Astrocyte of the cerebellum (primary cell): ENCODE results near the gene ING2.

ENCODE experiments used
- DNase-seq: peaks from one replicate; pipeline ENCODE4 v3.0.0-alpha.2; 2011; ENCODE audit warnings: low read depth
- H3K4me3 ChIP-seq: 2 replicates; pipeline ENCODE4 v1.5.1; 2011; ENCODE audit warnings: mild to moderate bottlenecking, low read depth, low read length, moderate library complexity
- in situ Hi-C: cut with HindIII; loops from 2 replicates; pipeline ENCODE4 v1.10.0; 2017; ENCODE audit warnings: low sequenced_read_pairs
- TF ChIP-seq, protein P1 (sequence below): IDR thresholded peaks from 2 replicates; pipeline ENCODE4 v1.5.1; 2012; ENCODE audit warnings: low read length, low read depth, moderate library complexity, mild to moderate bottlenecking; ENCODE audit errors: missing control alignments

Gene ING2

DNA sequence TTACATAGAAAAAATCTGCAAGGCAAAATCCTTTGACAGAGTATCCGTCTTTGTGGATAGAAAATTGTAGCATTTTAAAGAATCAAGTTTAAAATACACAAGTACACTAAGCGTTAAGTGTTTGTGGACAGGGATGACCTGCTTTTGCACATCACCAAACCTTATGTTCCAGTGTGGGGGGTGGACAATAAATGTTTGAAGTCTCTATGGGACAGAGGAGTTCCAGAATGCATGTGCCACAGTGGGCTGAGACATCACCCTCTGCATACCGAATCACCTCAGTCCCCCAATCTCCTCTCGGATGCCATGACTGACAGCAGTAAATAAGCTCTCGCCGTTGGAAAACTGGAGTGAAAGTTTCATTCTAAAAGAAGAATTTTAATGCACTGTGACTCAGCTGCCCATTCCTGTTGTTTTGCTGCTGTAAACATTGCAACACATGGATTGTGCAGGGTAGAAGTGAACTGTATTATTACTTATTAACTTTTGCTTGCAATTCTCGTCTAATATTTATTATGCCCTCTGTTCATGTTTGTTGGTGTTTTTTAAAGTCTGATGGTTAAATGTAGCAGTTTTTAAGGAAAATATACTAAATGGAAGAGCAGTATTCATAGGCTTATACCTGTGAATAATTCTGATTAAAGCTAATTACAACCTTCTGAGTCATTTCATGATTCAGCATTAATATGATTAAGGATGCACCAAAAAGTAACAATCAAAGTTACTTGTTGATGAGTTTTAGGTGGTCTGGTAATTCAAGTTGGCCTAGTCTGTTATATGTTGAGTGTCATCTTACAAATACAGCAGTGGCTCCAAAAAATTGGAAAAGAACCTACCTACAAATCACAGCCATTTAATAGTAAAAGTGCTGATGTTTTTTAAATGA is 36.4 kb upstream of the ING2 start:
- in situ Hi-C loops = no loop called here
- TF ChIP-seq, protein P1, sequence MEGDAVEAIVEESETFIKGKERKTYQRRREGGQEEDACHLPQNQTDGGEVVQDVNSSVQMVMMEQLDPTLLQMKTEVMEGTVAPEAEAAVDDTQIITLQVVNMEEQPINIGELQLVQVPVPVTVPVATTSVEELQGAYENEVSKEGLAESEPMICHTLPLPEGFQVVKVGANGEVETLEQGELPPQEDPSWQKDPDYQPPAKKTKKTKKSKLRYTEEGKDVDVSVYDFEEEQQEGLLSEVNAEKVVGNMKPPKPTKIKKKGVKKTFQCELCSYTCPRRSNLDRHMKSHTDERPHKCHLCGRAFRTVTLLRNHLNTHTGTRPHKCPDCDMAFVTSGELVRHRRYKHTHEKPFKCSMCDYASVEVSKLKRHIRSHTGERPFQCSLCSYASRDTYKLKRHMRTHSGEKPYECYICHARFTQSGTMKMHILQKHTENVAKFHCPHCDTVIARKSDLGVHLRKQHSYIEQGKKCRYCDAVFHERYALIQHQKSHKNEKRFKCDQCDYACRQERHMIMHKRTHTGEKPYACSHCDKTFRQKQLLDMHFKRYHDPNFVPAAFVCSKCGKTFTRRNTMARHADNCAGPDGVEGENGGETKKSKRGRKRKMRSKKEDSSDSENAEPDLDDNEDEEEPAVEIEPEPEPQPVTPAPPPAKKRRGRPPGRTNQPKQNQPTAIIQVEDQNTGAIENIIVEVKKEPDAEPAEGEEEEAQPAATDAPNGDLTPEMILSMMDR = no peak
- no peak overlapping the region for H3K4me3 ChIP-seq
- DNase-seq = no peak

DNA sequence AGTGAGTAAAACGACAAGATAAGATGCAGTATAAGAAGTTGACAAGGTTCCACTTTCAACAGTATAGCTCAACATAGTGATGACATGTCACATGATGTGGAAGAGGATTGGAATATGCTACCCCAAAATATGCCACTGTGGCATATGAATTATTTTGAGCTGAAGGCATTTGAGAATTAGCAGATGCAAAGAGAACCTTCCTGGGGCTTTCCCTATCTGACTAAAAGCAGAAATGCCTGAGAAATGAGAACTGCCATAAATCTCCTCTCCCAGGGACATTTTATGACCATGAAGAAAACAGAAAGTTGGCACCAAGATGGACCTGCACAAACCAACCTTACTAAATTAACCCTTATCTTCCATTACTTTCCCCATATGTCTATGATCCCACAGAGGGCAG is 35.6 kb upstream of the ING2 start:
- TF ChIP-seq, protein P1 = no peak
- H3K4me3 ChIP-seq = no peak overlapping the region
- DNase-seq = no peak
- in situ Hi-C loops = no loop called here

DNA sequence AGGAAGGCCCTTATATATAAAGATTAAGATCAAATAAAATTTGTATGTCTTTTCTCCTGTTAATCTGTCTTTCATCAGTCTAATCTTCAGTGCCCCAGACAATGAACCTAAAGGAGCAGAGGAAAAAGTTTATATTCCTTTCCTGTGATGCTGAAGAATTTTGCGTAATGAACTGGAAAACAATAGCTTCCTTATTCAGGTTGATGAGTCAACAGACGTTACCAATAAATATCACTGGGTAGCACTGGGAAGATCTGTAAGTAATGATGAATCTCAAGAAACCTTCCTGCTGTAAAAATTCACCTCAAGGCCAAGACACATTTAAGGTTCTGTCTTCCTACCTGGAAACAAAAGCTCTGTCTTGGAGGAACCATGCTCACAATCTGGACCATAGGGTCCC is 34.9 kb upstream of the ING2 start:
- in situ Hi-C loops = no loop called here
- no peak overlapping the region for H3K4me3 ChIP-seq
- no peak for DNase-seq
- TF ChIP-seq, protein P1 = no peak

DNA sequence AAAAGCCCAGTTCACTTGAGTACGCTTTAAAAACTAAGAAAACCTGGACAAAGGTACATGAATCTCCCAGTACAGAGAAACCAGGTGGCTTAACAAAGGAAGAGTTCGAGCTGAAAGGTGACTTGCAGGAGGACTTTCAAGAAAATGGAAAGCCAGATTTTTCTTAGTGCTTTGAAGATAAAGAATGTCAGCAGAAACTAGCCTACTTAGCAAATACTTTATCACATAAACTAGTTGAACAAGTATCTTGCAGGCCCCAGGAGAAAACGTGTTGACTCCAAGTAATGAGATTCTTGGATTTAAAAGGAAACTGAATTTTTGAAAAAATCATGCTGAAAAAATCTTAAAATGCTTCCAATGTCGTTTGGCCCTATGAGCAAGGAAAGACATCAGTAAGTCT is 34.0 kb upstream of the ING2 start:
- DNase-seq = no peak
- TF ChIP-seq, protein P1 = no peak
- no peak overlapping the region for H3K4me3 ChIP-seq
- in situ Hi-C loops = no loop called here

DNA sequence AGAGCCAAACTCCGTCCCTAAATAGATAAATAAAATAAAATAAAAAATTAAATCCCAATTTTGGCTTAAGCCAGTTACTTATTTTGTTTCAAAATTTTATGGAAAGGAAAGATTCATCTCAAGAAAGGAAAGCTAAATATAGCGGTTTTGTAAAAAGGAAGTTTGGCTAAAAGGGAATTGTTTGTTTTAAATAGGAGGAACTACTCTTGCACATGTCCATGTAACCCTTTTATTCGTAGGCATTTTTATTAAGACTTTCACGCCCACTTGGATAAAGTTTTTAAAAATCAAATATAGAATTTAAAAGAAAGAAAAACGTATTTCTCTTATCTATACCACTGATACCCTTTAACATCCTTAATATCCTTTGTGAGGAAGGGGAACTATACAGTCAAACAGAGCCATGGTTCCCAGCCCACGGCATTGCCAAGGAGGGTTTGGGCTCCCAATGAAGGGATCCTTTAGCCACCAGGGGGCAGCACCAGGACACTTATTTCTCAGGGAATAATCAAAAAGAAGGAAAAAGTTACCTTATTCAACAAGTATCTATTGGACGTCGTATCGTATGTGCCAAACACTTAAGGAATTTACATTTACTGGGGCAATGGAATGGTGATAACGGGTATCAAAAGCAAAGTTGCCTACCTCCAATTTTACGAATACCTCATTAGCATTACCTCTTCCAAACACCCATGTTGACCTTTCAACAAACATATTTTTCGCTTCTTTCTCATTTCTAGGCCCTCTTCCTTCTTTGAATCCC is 32.7 kb upstream of the ING2 start:
- H3K4me3 ChIP-seq = no peak overlapping the region
- TF ChIP-seq, protein P1 = peak; percentile 79
- DNase-seq = peak; percentile 51
- in situ Hi-C loops = no loop called here

DNA sequence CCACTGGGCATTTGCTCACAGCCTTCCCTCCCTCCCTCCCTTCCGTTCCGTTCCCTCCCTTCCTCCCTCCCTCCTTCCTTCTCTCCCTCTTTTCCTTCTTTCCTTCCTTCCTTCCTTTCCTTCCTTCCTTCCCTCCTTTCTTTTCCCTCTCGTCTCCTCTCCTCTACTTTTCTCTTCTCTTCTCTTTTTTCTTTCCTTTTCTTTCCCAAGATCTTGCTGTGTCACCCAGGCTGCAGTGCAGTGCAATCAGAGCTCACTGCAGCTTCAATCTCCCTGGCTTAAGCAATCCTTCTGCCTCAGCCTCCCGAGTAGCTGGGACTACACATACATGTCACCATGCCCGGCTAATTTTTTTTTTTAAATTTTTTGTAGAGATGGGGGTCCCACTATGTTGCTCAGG is 26.7 kb upstream of the ING2 start:
- H3K4me3 ChIP-seq = no peak overlapping the region
- in situ Hi-C loops = no loop called here
- TF ChIP-seq, protein P1 = no peak
- DNase-seq = no peak
